ACC112 (cell line): ENCODE measurements around the gene LIN54.
"Not testable (repeated sequence)": the region's sequence is repeated elsewhere in the genome, so short reads cannot be mapped to it uniquely, and the experiment has no call there.

Experiments
- H2AFZ ChIP-seq: fragments of 200-600 bp; sonication (generic); one replicate; pipeline ENCODE4 v1.6.0; 2017; ENCODE audit warnings: antibody characterized with exemption, low read length; ENCODE audit not compliant: unreplicated experiment
- H3K27ac ChIP-seq: fragments of 200-600 bp; sonication (generic); 2 replicates; pipeline ENCODE4 v1.5.1; 2014; ENCODE audit warnings: low read depth, mild to moderate bottlenecking, antibody characterized with exemption, low read length, moderate library complexity
- H3K27me3 ChIP-seq: fragments of 200-600 bp; sonication (generic); 2 replicates; pipeline ENCODE4 v1.6.1; 2014; ENCODE audit warnings: mild to moderate bottlenecking, antibody characterized with exemption, low read length, moderate library complexity, mixed read lengths; ENCODE audit not compliant: insufficient read depth
- H3K36me3 ChIP-seq: fragments of 200-600 bp; sonication (generic); 2 replicates; pipeline ENCODE4 v1.6.1; 2016; ENCODE audit warnings: mild to moderate bottlenecking, antibody characterized with exemption, low read length, moderate library complexity, mixed read lengths; ENCODE audit not compliant: insufficient read depth
- H3K4me1 ChIP-seq: fragments of 200-600 bp; sonication (generic); one replicate; pipeline ENCODE4 v1.6.1; 2016; ENCODE audit warnings: low read length, mixed read lengths; ENCODE audit not compliant: insufficient read depth, unreplicated experiment, control insufficient read depth
- H3K4me3 ChIP-seq: fragments of 200-600 bp; sonication (generic); 2 replicates; pipeline ENCODE4 v1.5.1; 2014; ENCODE audit warnings: mild to moderate bottlenecking, low read depth, low read length
- H3K79me2 ChIP-seq: fragments of 200-600 bp; sonication (generic); one replicate; pipeline ENCODE4 v1.6.0; 2016; ENCODE audit warnings: low read length; ENCODE audit not compliant: control insufficient read depth, unreplicated experiment, insufficient read depth

Gene LIN54

DNA sequence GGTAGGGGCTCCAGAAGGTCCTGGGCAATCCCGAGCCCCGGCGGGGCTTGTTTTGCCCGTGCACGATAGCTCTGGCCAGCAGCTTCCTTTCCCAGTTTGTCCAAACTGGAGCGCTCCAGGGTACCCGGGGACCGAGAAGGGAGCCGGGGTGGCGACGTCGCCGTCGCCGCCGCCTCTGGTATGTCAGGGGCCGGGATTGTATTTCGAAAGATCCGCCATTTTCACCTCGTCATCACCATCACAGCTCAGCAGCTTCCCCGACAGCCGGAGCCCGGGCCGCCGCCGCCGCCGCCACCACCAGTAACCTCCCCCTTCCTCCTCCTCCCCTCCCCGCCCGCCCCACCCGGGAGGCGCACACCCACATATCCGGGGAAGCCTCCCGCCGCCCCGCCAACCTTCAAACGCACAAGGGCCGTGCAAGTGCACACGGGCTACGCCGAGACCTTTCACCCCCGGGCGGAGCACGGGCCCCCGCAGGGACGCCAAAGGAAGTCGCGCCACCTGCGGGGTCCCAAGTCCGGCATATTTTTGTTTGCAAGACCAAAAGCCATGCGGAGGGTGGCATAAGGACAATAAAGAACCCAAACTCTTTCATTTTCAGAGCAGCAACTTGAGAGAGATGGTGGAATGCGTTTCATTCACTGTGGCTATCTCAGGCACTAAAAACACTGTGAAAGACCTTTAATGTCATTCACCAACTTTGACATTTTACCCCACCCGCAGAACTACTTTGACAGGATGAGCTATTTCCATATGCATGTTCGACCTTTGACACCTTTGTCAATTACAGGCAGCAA, at the start of gene LIN54:
Gene LIN54 (minus strand): TSS at position 302 of the 797 bp plus-strand sequence. CDS start 25,979 bp downstream, outside the sequence.
- Histone ChIP-seq H3K27me3 (no peaks in the 10 kb centered on the region), H3K36me3 (no peaks in the 10 kb centered on the region), H3K27ac (peak within 1 kb of the TSS; percentile 92), H3K79me2 (peaks cover 64% of the 10 kb centered on the region), H3K4me1 (peaks cover 5% of the 10 kb centered on the region), H2AFZ (peak within 1 kb of the TSS; percentile 94), H3K4me3 (peak within 1 kb of the TSS; percentile 89)

DNA sequence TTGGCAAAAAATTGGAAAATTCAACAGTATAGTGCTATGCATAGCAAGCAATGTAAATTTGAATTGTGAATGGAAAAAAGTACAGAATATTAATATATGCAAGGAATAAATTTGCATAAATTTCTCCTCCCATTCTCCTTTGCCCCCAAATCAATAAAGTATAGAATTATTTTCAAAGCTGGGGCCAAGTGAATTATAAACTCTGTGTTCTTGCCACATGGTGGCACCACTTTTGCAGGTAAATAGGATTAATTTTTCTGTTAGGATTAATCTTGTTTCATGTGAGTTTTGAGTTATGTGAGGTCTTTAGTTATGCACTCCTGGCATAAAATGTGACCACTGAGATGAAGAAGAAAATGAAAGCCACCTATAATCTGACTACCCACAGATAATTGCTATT, 44.3 kb upstream of the LIN54 start:
- H3K27ac ChIP-seq: no peak overlapping the region
- H3K36me3 ChIP-seq: peaks cover 4% of the 10 kb centered on the region; the same call in 1 of the 2 replicates
- H3K27me3 ChIP-seq: no peaks in the 10 kb centered on the region
- no peak overlapping the region for H3K4me3 ChIP-seq
- H3K79me2 ChIP-seq: no peaks in the 10 kb centered on the region
- H2AFZ ChIP-seq: no peak overlapping the region
- no peaks in the 10 kb centered on the region for H3K4me1 ChIP-seq

DNA sequence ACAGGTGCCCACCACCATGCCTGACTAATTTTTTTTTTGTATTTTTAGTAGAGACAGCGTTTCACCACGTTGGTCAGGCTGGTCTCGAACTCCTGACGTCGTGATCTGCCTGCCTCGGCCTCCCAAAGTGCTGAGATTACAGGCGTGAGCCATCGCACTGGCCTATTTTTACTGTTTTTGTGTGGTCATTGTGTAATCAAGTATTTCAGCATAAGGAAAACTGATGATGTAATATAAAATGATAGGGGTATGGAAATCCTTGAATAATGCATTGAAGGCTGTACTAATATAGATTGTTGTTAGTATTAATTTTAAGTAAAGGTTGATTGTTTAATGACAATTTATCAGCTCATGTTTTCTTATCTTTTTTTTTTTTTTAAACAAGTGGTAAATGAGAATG, 38.2 kb upstream of the LIN54 start:
- not testable (repeated sequence) for H3K36me3 ChIP-seq, H3K4me3 ChIP-seq, H3K27ac ChIP-seq, H3K4me1 ChIP-seq, H3K27me3 ChIP-seq, H2AFZ ChIP-seq
- H3K79me2 ChIP-seq: peaks cover 13% of the 10 kb centered on the region

DNA sequence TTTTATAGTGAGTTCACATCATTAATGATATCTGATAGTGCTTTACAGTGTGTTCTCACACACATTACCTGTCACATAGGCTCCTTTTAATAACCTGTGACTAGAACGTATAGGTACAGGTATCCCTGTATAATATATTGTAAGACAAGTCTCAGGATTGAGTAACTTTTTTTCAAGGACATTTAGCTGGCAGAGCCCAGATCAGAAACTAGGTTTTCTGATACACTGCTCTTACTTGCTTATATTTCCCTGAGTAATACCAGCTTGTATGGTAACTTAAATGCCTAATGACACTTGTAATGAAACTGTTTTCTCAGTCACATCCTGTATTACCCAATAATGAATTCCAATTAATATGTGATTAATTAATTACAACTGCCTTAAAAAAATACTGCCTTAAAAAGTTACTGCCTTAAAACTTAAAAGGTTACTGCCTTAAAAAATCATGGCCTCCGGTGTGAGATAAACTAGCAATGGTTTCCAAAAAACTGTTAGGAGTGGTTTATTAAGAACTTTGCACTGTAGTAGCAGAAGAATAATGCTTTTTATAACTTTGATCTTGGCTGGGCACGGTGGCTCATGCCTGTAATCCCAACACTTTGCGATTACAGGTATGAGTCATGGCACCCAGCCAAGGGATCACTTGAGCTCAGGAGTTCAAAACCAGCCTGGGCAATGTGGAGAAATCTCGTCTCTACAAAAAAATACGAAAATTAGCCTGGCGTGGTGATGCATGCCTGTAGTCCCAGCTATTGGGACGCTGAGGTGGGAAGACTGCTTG, 36.3 kb upstream of the LIN54 start:
- H3K36me3 ChIP-seq: no peaks in the 10 kb centered on the region

DNA sequence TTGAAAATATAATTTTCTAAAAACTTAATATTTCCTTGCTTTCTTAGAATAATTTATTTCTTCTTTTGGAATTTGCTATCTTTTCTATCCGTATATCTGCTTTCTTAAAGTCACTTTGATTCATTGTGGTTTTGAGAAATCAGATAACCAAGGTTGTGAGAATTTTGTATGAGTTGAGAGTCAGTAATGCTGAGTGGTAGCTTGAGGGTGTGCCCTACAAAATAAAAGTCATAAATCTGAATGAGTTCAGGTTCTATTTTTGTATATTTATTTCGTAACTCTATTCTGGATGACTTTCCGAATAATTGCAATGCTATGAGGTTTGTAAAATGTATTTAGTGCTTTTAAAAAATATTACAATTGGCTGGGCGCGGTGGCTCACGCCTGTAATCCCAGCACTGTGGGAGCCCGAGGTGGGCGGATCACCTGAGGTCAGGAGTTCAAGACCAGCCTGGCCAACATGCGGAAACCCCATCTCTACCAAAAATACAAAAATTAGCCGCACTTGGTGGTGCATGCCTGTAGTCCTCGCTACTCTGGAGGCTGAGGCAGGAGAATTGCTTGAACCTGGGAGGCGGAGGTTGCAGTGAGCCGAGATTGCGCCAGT, 33.3 kb upstream of the LIN54 start:
- H3K79me2 ChIP-seq: peaks cover 42% of the 10 kb centered on the region
- H3K4me3 ChIP-seq: no peak overlapping the region
- no peaks in the 10 kb centered on the region for H3K27me3 ChIP-seq
- H3K4me1 ChIP-seq: no peaks in the 10 kb centered on the region
- no peak overlapping the region for H2AFZ ChIP-seq
- no peaks in the 10 kb centered on the region for H3K36me3 ChIP-seq
- H3K27ac ChIP-seq: peak overlapping the region; percentile 43; the same call in 1 of the 2 replicates

More for the DNA sequence above, 36.3 kb upstream of the LIN54 start:
- H3K4me1 ChIP-seq: no peaks in the 10 kb centered on the region
- H2AFZ ChIP-seq: no peak overlapping the region
- H3K79me2 ChIP-seq: peaks cover 19% of the 10 kb centered on the region
- H3K27ac ChIP-seq: no peak overlapping the region
- no peaks in the 10 kb centered on the region for H3K27me3 ChIP-seq
- H3K4me3 ChIP-seq: no peak overlapping the region

DNA sequence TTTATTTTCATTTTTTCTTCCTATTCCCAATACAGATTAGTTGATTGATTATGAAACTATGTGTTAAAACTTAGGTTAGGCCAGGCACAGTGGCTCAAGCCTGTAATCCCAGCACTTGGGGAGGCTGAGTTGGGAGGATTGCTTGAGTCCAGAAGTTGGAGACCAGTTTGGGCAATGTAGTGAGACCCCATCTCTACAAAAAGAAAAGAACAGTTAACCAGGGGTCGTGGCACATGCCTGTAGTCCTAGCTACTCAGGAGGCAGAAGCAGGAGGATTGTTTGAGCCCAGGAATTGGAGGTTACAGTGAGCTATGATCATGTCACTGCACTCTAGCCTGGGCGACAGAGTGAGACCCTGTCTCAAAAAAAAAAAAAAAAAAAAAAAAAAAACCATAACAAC, 32.5 kb upstream of the LIN54 start:
- H3K79me2 ChIP-seq: peaks cover 49% of the 10 kb centered on the region
- H3K36me3 ChIP-seq, H3K27me3 ChIP-seq, H3K4me1 ChIP-seq, H2AFZ ChIP-seq, H3K27ac ChIP-seq, H3K4me3 ChIP-seq: not testable (repeated sequence)

DNA sequence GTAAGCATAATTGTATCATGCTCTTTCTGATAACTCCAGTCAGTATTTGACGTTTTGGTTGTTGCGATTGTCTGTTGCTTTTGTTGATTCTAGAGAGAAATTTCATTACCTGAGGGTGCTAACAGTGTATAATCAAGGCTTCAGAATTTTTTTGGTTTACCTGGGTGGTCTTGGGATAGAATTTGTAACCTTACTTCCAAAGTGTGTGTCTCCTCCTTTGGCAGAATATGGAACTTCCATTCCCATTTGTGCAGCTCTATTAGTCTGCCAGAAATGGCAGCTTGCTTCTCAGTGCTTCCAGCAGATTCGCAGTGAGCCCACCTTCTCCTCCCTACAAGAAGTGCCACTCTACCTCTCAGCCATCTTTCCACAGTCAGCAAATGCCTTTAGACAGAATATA, 29.6 kb upstream of the LIN54 start:
- Histone ChIP-seq H3K27ac (no peak overlapping the region), H3K4me1 (peaks cover 17% of the 10 kb centered on the region), H3K79me2 (peaks cover 70% of the 10 kb centered on the region), H3K27me3 (no peaks in the 10 kb centered on the region), H3K36me3 (no peaks in the 10 kb centered on the region), H3K4me3 (no peak overlapping the region), H2AFZ (no peak overlapping the region)

DNA sequence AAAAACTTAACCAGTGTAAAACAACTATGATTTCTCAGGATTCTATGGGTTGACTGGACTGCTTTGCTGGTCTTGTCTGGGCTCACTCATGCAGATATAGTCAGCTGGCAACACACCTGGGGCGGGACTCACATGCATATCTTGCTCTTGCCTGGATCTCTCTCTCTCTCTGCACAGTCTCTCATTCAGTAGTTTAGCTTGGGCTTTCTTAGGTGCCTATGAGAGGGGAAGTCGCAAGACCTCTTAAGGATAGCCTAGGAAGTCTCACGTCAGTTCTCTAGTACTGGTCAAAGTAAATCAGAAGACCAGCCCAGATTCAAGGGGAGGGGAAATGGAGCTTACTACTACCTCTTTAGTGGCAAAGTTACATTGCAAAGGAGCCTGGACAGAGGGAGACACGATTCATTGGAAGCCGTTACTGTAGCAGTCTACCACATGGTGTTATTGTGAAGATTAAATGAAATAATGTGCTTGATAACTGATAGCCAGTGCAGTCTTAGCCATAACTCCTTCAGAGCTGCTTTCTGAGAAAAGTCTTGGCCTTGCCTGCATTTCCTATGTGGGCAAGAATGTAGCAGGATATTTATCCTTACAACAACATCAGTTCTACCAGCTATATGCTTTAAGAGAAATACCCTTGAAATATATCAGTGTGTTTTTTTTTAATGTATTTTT, 26.5 kb upstream of the LIN54 start:
- Histone ChIP-seq H2AFZ (no peak overlapping the region), H3K4me3 (peak overlapping the region; percentile 76; the same call in 1 of the 2 replicates), H3K27me3 (no peaks in the 10 kb centered on the region), H3K36me3 (no peaks in the 10 kb centered on the region), H3K79me2 (peaks cover 60% of the 10 kb centered on the region), H3K4me1 (peaks cover 17% of the 10 kb centered on the region), H3K27ac (no peak overlapping the region)

DNA sequence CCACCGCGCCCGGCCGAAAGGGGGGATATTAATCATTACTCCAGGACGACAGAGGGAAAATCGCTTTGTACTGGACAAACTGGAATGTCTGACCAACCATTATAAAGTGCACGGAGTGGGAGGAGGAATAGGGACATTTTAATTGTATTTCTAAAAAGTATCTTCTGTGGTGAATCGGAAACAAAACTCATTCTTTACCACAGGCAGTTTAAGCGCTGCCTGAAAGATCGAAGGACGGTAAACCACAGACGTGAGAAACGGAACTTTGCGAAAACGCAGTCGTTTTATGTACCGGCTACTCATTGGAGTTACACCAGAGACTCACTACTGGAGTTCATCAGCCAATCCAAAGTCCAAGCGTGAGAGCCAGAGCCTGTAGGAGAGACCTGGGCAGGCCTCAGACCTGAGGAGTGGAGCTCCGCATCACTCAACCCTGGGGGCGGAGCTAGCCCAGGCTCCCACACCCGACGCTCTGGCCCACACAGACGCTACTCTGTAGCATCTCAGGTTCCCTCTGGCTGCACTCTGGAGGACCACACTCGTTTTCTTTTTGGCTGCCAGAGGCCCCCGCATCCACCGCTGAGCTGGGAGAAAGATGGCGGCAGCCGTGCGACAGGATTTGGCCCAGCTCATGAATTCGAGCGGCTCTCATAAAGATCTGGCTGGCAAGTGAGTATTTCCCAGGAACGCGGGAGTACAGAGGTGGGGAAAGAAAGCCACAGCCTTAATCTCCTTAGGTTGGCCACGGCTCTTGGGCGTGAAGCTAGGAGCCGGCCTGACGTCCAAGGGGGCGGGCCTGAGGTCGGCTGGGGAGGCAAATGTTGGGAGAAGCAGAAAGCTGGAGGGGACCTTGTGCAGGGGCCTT, 24.2 kb upstream of the LIN54 start, which contains the start of gene COPS4:
Gene COPS4 (plus strand): TSS at position 554 of the 865 bp plus-strand sequence. CDS start 42 bp downstream, at position 596.
- Histone ChIP-seq H3K4me3 (peak within 1 kb of the TSS; percentile 79), H2AFZ (peak within 1 kb of the TSS; percentile 60)

More for the DNA sequence above, 24.2 kb upstream of the LIN54 start, which contains the start of gene COPS4:
- Histone ChIP-seq H3K36me3 (no peaks in the 10 kb centered on the region), H3K79me2 (peaks cover 45% of the 10 kb centered on the region), H3K27ac (peak within 1 kb of the TSS; percentile 86), H3K4me1 (peaks cover 17% of the 10 kb centered on the region), H3K27me3 (no peaks in the 10 kb centered on the region)
